Measurements from ENCODE around the gene TAX1BP1.
"Not testable (repeated sequence)": the region's sequence is repeated elsewhere in the genome, so short reads cannot be mapped to it uniquely, and the experiment has no call there.

TAX1BP1 gene

DNA sequence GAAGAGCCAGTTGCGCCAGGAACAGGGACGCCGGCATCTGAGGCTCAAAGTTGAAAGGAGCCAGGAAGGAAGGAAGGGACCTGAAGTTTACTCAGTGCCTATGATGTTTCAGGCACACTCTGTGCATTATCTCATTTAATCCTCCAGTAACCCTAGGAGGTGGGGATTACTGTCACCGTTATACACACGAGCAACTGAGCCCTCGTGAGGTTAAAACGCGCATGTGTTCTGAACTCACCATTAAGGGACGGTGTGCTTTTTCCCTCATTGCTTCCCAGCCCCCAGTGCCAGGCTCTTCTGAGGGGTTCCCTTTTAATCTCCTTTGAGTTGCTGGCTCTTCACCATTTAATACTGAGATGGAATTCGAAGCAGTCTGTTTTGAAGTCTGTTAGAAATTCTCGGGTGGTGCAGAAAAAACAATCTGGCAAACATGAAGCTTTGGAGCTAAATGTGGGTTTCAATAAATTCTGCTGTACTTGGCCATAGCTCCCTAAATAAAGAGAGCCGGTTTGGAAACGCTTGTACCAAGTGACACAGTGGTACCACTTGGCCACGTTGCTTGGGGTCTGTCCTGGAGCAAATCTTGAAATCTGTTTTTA is 102.2 kb downstream of the TAX1BP1 start:
- DNase-seq (ENCODE audit: low read depth in 2 of 3, low spot score in 1 of 3) = no peak

DNA sequence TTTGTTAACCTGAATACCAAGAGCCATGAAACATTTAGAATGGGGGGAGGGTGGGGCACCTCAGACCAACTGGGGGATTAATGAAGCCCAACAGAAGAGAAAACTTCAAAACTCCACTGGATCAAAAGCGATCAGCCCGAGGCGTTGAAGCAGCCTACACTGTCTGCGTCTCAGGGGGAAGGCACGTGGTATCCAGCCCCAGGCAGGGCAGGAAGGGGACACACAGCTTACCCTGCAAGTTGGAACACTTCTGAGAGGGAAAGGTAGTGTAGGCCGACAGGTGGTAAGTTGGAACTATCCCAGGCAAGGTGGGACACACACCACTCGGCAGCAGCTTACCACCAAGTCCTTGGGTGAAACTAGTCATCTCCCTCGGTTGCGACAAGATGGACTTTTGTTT is 102.9 kb downstream of the TAX1BP1 start:
- no peak for DNase-seq (ENCODE audit: low read depth in 2 of 3, low spot score in 1 of 3)

DNA sequence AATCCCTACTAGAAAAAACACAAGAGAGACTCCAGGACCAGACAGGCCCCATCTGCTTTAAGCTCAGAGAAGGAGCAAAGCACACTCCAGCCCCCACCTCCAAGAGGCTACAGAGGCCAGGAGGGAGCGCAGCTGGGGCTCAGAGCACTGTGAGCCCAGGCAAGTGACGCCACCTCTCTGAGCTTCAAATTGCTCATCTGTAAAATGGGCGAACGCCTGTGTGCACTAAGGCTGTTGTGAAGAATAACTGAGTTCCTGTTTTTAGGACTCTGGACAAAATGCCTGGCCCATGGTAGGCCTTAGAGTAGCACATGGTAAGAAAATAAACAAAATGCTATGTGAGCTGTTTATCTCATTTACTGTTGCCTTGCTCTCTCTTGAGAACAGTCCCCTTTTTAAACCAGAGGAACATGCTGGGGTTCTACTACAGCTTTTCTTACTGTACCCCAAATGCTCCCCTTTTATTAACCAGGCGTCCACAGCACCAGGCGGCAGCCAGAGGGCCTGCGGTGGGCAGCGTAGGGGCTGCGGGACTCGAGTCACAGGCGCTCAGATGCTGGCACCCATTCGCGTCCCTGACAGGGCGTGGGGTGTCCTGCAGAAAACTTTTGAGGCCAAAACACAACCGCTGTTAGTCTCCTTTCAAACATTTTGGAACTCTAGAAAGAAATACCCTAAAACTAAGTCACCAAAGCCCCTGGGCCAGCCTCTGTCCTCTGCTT is 103.8 kb downstream of the TAX1BP1 start:
- DNase-seq (ENCODE audit: low read depth in 2 of 3, low spot score in 1 of 3) = no peak

DNA sequence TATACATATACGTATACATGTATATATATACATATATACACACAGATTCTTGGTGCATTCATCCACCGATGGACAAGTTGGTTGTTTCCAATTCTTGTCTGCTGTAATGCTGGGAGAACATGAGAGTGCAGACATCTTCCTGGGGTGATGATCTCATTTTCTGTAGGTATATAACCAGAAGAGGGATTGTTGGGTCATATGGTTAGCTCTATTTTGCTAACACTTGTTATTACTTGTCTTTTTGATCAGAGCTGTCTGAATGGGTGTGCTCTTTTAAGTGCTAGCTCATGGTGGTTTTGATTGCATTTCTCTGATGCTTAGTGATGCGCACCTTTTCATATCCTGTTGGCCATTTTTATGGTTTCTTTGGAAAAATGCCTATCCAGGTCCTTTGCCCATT is 106.4 kb downstream of the TAX1BP1 start:
- no peak for DNase-seq (ENCODE audit: low read depth in 2 of 3, low spot score in 1 of 3)

DNA sequence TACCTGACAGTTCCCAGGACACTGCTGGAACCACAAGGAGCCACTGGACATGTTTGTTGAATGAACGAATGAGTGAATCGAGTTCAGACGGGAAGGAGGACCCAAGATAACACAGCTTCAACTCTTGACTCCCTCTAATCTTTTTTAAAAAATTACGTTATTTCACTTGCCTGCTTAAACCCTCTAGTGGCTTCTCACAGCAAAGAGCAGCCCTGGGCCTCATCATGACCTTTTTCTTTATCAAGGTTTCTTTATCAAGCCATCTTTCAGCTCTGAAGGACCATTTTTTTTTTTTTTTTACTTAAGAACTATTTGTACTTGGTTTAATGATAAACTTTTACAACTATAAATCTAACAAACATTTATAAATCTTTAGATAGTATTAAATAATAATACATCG is 110.6 kb downstream of the TAX1BP1 start:
- DNase-seq (ENCODE audit: low read depth in 2 of 3, low spot score in 1 of 3) = no peak

DNA sequence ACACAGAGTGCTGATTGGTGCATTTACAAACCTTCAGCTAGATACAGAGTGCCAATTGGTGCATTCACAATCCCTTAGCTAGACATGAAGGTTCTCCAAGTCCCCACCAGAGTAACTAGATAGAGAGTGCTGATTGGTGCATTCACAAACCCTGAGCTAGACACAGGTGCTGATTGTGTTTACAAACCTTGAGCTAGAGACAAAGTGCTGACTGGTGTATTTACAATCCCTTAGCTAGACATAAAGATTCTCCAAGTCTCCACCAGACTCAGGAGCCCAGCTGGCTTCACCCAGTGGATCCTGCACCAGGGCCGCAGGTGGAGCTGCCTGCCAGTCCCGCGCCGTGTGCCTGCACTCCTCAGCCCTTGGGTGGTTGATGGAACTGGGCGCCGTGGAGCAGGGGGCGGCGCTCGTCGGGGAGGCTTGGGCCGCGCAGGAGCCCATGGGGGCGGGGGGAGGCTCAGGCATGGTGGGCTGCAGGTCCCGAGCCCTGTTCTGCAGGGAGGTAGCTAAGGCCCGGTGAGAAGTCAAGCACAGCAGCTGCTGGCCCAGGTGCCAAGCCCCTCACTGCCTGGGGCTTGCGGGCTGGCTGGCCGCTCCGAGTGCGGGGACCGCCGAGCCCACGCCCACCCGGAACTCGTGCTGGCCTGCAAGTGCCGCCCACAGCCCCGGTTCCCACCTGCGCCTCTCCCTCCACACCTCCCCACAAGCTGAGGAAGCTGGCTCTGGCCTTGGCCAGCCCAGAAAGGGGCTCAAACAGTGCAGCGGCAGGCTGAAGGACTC is 116.9 kb downstream of the TAX1BP1 start:
- DNase-seq (ENCODE audit: low read depth in 2 of 3, low spot score in 1 of 3) = not testable (repeated sequence)

DNA sequence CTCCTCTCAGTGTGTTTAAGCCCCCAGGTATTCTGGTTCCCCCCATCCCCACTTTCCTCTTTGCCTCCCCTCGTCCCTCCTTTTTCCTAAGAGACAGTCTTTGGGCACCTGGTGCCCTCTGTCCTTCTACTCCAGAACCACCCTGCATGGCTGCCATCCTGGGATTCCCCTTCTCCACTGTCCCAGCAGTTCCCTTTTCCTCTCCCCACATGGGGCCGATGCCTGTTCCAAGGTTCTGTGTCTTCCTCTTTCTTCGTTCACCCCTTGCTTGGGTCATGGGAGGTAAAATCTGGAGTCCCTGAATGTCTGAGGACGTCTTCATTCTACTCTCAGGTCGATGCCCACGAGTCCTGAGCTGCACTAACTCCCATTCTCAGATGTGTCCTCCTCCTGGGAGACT is 120.8 kb downstream of the TAX1BP1 start:
- no peak for DNase-seq (ENCODE audit: low read depth in 2 of 3, low spot score in 1 of 3)

DNA sequence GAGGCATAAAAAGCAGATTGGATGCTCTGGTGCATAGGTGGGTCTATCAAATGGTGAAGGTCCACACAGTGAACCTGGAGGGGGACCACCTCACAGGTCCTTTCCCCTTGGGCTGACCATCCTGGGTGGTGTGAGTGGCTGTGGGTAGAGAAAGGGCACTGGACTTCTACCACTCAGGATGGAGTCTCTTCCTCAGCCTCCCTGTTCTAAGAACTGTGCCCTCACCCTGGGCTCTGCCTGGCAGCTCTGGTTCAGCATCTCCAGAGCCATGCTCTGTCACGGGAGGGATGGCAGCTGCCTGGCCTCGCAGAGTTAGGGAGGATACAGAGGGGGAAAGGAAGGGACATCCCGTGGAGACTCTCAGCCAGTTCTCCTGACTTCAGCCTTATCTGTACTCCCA is 121.8 kb downstream of the TAX1BP1 start:
- DNase-seq (ENCODE audit: low read depth in 2 of 3, low spot score in 1 of 3) = no peak

DNA sequence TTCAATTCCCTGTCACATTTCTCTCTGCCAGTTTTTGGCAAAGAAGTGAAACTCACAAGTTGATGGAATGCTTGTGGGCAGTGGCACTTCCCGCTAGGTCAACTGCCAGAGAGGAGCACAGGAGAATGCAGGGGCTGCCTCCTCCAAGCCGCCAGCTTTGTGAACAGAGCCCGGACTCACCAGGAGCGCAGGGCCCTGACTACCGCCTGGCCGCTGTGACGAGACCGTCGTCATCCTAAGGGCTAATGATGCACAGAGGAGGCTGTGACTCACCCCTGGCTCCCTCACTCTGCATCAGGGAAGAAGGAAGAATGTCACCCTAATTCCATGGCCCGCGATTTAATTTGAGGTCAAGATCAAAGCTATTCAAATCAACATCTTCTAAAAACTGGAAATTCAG is 123.9 kb downstream of the TAX1BP1 start:
- no peak for DNase-seq (ENCODE audit: low read depth in 2 of 3, low spot score in 1 of 3)

DNA sequence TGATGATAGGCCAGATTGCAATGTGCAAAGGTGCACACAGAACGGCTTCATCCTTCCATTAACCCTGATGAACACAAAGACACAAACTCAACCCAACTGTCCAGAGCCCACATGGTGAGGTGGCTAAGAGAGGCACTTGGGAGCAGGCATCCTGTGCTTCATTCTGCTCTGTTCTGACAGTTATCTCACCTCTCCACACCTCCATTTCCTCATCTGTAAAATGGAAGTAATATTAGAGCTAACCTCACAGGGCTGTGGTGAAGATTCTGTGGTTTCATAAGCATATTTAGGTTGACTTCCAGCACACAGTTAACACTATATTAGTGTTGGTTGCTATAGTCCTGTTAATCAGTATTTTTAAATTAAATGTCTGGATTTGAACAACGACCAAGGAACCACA is 126.3 kb downstream of the TAX1BP1 start:
- DNase-seq (ENCODE audit: low read depth in 2 of 3, low spot score in 1 of 3) = no peak

DNA sequence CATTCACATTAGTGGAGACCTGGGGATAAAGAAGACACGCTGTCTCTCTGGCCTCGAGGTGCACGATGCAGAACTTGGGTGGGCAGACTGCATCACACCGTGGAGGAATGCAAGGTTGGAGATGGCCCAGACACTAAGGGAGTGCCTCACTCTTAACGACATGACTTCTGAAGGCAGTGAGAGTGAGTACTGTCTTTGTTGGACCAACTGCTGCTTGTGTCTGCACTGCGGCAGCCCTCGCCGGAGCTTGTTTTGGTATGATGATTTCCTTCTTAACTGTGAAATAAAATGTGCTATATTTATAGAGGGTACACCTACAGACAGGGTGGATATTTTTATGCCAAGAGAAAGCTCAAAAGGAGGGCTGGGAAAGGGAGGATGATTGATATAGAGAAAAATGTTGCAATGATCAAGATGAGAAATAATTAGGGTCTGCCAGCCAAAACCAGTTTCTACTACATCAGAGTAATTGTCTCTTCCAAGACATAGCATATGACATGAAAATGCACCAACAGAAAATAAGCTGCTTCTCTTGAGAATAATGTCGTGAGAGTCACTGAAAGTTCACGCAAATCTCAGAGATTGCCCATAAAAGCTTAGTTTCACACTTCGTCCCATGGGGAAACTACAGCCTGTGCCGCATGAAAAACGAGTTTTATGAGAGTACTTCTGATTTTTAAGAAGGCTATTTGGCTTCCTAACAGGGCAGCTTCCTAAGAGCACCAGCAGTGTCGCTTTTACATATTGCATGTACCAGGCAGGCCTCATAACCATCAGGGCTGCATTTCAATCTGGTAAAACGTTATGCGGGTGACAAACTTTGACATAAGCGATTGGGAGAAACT is 127.1 kb downstream of the TAX1BP1 start:
- no peak for DNase-seq (ENCODE audit: low read depth in 2 of 3, low spot score in 1 of 3)

DNA sequence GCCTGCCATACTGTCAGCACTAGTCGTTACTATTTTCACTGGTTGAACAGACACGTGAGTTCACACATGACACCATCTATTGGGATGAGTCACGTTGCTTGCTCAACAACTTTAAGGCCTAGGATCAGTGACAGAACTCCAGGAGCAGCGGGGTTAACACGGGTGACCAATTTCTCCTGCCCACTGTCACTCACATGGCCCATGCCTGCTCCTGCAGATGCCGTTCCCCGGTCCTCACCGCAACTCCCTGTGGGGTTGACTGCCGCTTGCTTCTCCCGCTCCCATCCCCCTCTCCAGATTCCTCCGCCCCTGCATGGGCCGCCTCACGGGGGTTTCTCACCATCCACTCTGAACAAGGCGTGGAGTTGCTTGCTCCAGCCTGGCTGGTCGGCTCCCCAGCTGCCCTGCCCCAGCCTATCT is 128.2 kb downstream of the TAX1BP1 start:
- no peak for DNase-seq (ENCODE audit: low read depth in 2 of 3, low spot score in 1 of 3)

DNA sequence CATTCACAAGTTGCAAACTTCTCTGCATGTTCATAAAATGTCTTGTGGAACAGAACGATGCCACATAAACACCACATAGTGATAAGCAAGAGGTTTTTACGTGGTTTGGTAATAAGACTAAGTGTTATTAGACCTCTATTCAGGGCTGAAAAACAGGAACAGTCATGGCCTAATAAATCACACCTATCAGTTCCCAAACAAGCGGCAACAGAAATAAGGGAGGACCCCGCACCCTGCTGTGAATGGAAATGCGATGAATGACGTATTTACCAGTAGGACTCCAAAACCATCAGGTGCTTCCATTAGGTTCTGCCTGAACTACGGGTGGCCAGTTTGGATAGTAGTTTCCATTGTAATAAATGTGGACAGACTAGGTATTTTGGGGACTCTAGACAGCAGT is 129.1 kb downstream of the TAX1BP1 start:
- no peak for DNase-seq (ENCODE audit: low read depth in 2 of 3, low spot score in 1 of 3)

DNA sequence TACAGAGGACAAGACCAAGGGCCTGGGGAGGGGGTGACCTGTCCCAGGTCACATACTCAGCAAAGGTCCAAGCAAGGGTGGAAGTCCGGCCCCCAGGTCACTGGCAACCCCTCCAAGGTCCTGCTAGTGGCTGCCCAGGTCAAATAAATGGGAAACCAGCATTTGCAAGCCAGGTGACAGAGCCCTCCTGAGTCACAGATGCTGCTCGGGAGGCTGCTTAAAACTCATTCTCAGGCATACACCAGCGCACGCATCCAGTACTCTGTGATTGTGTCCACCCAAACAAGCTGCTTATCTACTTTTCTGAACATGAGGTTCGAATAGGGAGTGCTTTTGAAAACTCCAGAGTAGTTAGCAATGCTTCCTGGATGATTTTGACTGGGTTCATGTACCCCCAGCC is 130.6 kb downstream of the TAX1BP1 start:
- no peak for DNase-seq (ENCODE audit: low read depth in 2 of 3, low spot score in 1 of 3)

DNA sequence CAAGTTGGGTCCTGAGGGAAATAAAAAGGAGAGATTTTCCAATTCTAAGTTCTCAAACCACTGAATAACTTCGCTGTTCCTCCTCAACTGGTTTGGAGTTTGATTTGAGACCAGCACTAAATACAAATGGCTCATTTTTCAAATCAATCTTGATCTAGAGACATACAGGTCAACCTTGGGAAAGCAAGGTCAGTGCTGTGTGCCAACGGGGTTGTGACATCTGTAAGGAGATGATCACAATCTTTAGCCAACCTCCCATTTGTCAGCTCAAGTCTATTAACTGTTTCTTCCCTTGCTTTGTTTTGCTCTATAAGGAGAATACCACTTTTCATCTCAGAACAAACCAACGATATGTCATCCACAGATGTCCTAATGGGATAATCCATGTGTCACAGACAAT is 131.1 kb downstream of the TAX1BP1 start:
- no peak for DNase-seq (ENCODE audit: low read depth in 2 of 3, low spot score in 1 of 3)

DNA sequence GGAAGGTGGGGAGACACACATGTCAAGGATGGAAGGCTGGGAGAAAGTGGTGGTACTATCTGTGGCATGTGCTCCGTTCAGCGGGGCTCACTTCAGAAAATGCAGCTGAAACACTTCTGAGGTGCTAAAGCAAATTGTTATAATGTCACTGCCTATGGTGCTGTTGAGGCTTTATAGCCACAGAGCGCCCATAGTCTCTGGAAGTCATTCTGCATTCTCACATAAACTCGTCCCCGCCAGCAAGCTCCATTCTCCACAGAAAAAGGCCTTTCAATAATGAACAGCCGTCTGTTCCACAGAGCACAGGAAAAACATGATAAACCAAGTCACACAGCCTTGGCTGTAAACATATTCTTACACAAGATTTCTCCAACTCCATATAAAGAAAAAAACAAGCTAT is 131.9 kb downstream of the TAX1BP1 start:
- no peak for DNase-seq (ENCODE audit: low read depth in 2 of 3, low spot score in 1 of 3)

DNA sequence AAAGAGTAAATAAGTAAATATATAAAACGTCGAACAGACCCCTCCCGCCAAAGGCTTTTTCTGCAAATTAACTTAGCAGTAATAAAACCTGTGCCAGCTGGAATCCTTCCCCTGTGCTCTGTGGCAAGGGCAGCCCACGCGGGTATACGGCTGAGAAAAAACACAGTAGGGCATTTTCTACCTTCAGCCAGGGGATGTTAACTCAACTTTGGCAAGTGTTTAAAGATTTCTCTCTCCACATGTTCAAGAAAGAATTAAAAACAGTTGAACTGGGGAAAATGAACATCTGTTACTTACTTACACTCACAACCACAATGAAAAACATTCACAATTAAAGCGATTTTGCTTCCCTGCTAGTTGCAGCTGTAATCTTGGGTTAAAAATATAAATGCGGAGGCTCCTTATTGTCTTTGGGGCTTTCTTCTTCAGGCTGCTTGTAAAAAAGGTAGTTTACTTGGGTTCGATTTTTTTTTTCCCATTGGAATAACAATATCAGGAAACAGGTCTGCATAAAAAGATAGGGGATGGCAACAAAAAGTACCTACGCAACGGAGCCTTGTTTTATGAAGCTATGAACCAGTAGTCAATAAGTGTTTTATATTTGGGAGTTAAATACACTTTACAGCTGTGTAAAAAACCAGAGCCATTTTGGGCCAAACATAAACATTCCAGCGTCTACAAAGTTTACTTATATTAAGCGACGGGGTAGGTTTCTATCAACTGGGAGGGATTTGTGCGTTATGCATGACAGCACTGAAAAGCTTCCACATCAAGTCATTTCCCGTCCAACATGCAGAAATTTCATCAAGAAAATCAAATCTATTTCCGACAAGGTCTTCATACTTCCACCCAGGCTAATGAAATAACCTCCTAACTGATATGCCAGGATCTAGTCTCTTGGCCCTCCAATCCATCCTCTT is 132.7 kb downstream of the TAX1BP1 start:
- no peak for DNase-seq (ENCODE audit: low read depth in 2 of 3, low spot score in 1 of 3)

DNA sequence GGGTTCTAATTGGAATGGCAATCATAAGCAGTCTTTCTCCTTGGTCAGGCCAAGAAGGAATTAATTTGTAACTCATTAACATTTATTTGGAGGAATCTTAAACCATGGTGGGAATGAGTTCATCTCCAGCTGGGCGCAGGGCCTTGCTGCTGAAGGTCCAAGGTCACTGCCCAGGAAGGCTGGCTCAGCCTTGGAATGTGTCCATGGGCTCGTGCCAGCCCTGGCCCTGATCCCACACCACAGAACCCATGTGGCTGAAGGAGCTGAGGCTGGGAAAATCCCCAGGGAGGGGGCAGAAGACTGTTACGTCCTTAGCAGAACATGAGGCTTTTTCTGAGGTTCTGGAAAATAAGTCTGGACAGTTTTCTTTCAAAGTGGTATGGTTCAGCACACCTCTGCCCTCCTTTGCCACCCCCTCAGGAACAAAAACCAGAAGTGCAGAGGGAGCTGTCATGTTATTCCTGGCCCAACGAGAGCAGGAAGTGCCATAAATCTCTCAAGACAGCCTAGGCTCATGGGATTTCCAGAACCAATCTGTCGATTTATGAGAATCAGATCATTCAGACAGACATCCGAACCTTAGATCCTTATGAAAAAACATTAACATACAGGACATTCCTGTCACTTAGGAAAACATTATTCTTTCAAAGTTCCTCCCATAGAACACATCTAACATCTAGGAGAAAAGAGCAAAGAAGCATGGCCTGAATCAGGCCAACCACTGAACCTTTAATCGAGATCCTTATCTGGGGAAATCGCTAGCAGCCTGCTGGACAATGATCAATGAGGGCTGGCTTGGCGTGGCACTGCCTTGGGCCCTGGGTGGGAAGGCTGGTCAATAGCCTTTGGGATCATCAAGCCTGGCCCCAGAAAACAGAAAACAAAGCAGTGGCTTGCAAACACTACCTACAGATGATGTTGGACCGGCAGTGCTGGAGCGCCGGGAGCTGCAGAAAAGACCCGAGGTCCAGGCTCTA is 134.3 kb downstream of the TAX1BP1 start:
- no peak for DNase-seq (ENCODE audit: low read depth in 2 of 3, low spot score in 1 of 3)

DNA sequence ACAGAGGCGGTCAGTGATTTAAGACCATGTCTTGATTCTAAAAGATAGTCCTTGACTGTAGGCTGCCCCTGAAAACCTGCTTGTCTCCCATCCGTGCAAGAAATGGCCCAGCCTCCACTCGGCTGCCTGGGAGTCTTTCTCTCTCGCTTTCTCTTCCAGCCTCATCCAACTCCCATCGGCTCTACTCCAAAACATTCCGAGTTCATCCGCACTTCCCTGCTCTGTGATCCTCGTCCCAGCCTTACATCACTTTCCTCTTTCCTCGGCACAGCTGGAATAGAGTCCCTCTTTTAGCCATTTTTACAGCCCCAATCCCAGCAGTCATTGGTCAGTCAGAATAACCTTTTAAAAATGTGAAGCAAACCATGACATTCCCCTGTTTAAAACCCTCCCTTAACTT is 135.1 kb downstream of the TAX1BP1 start:
- no peak for DNase-seq (ENCODE audit: low read depth in 2 of 3, low spot score in 1 of 3)
